H1 (cell line): ENCODE data around the gene MEF2D. TPM values are rescaled to one million over a fixed set of nuclear protein-coding genes. Genes with fewer than 3 reads are reported as not detected.

ENCODE experiments used
- ASH2L ChIP-seq: fragments of 200-600, 300-600 bp; sonication (generic); IDR thresholded peaks from one replicate; pipeline ENCODE4 v1.7.1; 2017; ENCODE audit warnings: low read length
- BRCA1 ChIP-seq: IDR thresholded peaks from 2 replicates; pipeline ENCODE4 v1.6.1; 2012; ENCODE audit warnings: low read depth, low read length, improper control_type of control experiment
- CHD2 ChIP-seq: IDR thresholded peaks from 2 replicates; pipeline ENCODE4 v1.6.1; 2012; ENCODE audit warnings: low read length, improper control_type of control experiment
- CHD7 ChIP-seq: fragments of 300-600 bp; sonication (generic); IDR thresholded peaks from 2 replicates; pipeline ENCODE4 v1.7.1; 2012; ENCODE audit warnings: low read length, moderate library complexity, mild to moderate bottlenecking, inconsistent platforms; ENCODE audit not compliant: insufficient replicate concordance
- HDAC6 ChIP-seq: IDR thresholded peaks from one replicate; pipeline ENCODE4 v1.7.1; 2012; ENCODE audit warnings: low read depth, mild to moderate bottlenecking, inconsistent platforms, low read length, moderate library complexity
- NANOG ChIP-seq: IDR thresholded peaks from 2 replicates; pipeline ENCODE4 v1.6.1; 2011; ENCODE audit warnings: low read length, low read depth, mild to moderate bottlenecking, inconsistent platforms; ENCODE audit not compliant: insufficient read depth, poor library complexity, severe bottlenecking
- RXRA ChIP-seq: IDR thresholded peaks from 2 replicates; pipeline ENCODE4 v1.6.1; 2011; ENCODE audit warnings: low read depth, mild to moderate bottlenecking, low read length, moderate library complexity; ENCODE audit not compliant: insufficient read depth
- SIN3A ChIP-seq, 2 experiments: IDR thresholded peaks in 1 of 2; conservative IDR thresholded peaks in 1 of 2; 2 replicates each; pipeline ENCODE4 v1.6.1; 2011 to 2012; ENCODE audit warnings: low read length in 2 of 2, improper control_type of control experiment in 1 of 2, low read depth in 1 of 2, mild to moderate bottlenecking in 1 of 2
- SUZ12 ChIP-seq: fragments of 200-600 bp; sonication (generic); IDR thresholded peaks from 2 replicates; pipeline ENCODE4 v1.6.1; 2012; ENCODE audit warnings: mild to moderate bottlenecking, inconsistent platforms, low read length, moderate library complexity, mixed read lengths
- TEAD4 ChIP-seq: IDR thresholded peaks from 2 replicates; pipeline ENCODE4 v1.6.1; 2012; ENCODE audit warnings: low read depth, low read length, inconsistent platforms, mixed read lengths
- YY1 ChIP-seq: IDR thresholded peaks from 2 replicates; pipeline ENCODE4 v1.6.1; 2011; ENCODE audit warnings: low read depth, mild to moderate bottlenecking, low read length
- polyA plus RNA-seq, 7 experiments: library from polyadenylated mRNA; depleted of rRNA in 3 of 7; stranded (reverse) in 5 of 7; unstranded in 2 of 7; fragments of >200 nt in 5 of 7; fragments of 200-250 nt in 2 of 7; gene quantifications; 1 replicate in 5 of 7; 2 replicates in 1 of 7; 4 replicates in 1 of 7; pipeline versions ENCODE4 v1.2.1 to v1.2.3, GENCODE V29; 2011 to 2013; ENCODE audit warnings: missing spikeins in 2 of 7, mixed read lengths in 2 of 7
- total RNA-seq: library from RNA; stranded (reverse); fragmentation: NEBNext Ultra II Directional; extraction: Animal tissue kit (Norgen Biotek cat#: 25700); gene quantifications from 2 replicates; pipeline ENCODE4 v1.2.1, GENCODE V29; 2021

Gene MEF2D
- total and polyA plus RNA-seq, 2 of the 8 experiments (the other 6 are each of a cell fraction or from before 2014, with no cell fraction given) = 17.3 to 20.3 TPM

DNA sequence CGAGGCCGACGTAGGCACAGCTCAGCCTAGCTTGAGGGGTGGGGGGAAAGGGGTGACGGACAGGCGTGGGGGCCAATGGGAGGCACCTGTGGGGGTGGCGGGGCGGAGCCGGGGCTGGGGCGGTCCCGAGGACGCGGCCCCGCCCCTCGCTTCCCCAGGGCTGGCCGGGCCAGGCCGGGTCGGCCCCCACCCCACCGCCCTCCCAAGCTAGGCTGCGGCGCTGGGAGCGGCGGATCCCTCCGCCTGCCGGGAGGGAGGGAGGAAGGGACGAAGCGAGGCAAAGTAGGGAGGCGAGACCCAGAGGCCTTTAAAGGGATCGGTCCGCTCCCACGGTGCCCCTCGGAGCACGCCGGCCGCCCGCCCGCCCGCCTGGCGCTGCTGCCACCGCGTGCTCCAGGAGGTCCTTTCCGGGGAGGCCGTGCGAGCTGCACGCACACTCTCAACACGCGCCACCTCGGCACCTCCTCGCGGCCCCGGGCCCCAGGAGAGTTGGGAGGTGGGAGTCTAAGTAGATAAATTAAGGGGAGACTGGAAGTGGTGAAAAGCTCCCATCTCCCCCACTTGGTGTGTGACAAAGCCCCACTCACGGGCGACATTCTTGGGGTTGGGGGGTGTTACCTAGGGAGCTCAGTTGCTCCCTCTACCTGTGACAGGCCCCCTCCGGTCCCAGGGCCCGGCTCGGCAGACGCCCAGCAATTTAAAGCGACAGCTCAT lies 375 bp upstream of the MEF2D start (continued):
- TF ChIP-seq CHD7 (no peak), TEAD4 (peak; percentile 54), SIN3A (conservative IDR thresholded peaks at IDR 0.05 in 1 of 2, IDR thresholded peaks at IDR 0.05 in 1 of 2; ENCODE audit: low read depth in 1 of 2, low read length in 2 of 2) (no peak; a peak in 2 of 4 replicates), NANOG (no peak), SUZ12 (no peak), ASH2L (peak; percentile 62), CHD2 (peak; percentile 80), RXRA (no peak), BRCA1 (no peak), YY1 (no peak), HDAC6 (no peak)
